K562 (cell line): ENCODE results near the gene AKT1. TPM values are rescaled to one million over a fixed set of nuclear protein-coding genes. Genes with fewer than 3 reads are reported as not detected.
A peak's percentile ranks its signal among the peaks of the same experiment; 100 is the strongest.

Experiments used
- ATAC-seq: fragments of 200-7000 bp; cut with Tn5 transposase; 3 replicates; pipeline ENCODE4 v1.9.1; 2020; ENCODE audit warnings: moderate library complexity
- BruUV-seq: library from RNA; stranded (reverse); fragments of 400-500 nt; replicated peaks from 2 replicates; lab custom pipeline; 2021; lab: Mats Ljungman, UMichigan
- CTCF ChIA-PET: fragments of 300-600 bp; formaldehyde crosslinking; extraction: SDS; loops from one replicate; lab custom pipeline; 2021; ENCODE audit warnings: low intra/inter-chr PET ratio; lab: Yijun Ruan, JAX
- POLR2A ChIA-PET: fragments of 300-600, 350-650 bp; sonication (Branson Sonifier 250); formaldehyde crosslinking; extraction: SDS; loops from one replicate; lab custom pipeline; 2021; ENCODE audit warnings: antibody characterized with exemption, inconsistent platforms; lab: Yijun Ruan, JAX
- DNase-seq, 4 experiments: peaks; one replicate each; pipeline versions ENCODE4 v3.0.0 to v3.0.0-alpha.2; 2011 to 2018; ENCODE audit warnings: low spot score in 3 of 4, mixed read lengths in 3 of 4; ENCODE audit errors: extremely low read depth in 1 of 4
- FAIRE-seq: peaks from 2 replicates; lab custom pipeline; 2011; peaks lifted over from hg19 to GRCh38; lab: Jason Lieb, UNC
- H2AFZ ChIP-seq: 2 replicates; pipeline ENCODE4 v1.6.0; 2011; ENCODE audit warnings: low read depth, low read length, control low read depth, inconsistent platforms
- H3K27ac ChIP-seq: fragments of 200-600 bp; 3 replicates; pipeline ENCODE4 v1.8.0; 2011; ENCODE audit warnings: low read depth, mild to moderate bottlenecking, control low read depth, inconsistent platforms, low read length, moderate library complexity, mixed read lengths; ENCODE audit errors: extremely low read depth
- H3K27me3 ChIP-seq, 2 experiments: fragments of 300-600 bp in 1 of 2; 2 replicates in 1 of 2; 3 replicates in 1 of 2; pipeline versions ENCODE4 v1.6.0 to v1.8.0; 2011; ENCODE audit warnings: inconsistent platforms in 2 of 2, low read length in 2 of 2, mild to moderate bottlenecking in 1 of 2, mixed read lengths in 1 of 2, moderate library complexity in 1 of 2; ENCODE audit not compliant: control insufficient read depth in 2 of 2, insufficient read depth in 2 of 2
- H3K36me3 ChIP-seq: fragments of 300-600 bp; 3 replicates; pipeline ENCODE4 v1.8.0; 2011; ENCODE audit warnings: mild to moderate bottlenecking, low read length, inconsistent platforms; ENCODE audit not compliant: control insufficient read depth, insufficient read depth
- H3K4me1 ChIP-seq, 2 experiments: fragments of 200-600 bp in 1 of 2; replicated peaks in 1 of 2; 2 replicates in 1 of 2; 3 replicates in 1 of 2; pipeline versions ENCODE4 v1.5.1 to v1.8.0; 2011; ENCODE audit warnings: inconsistent platforms in 2 of 2, low read length in 2 of 2, mild to moderate bottlenecking in 1 of 2, mixed read lengths in 1 of 2, moderate library complexity in 1 of 2; ENCODE audit not compliant: control insufficient read depth in 2 of 2, insufficient read depth in 2 of 2
- H3K4me2 ChIP-seq: 2 replicates; pipeline ENCODE4 v1.6.1; 2011; ENCODE audit warnings: low read length, control low read depth, inconsistent platforms, mixed read lengths; ENCODE audit not compliant: insufficient read depth
- H3K4me3 ChIP-seq: fragments of 200-600 bp; sonication (generic), shearing (Covaris generic); 2 replicates; pipeline ENCODE4 v1.5.1; 2016; ENCODE audit warnings: control low read depth, inconsistent platforms
- H3K79me2 ChIP-seq: fragments of 200-600 bp; 3 replicates; pipeline ENCODE4 v1.8.0; 2011; ENCODE audit warnings: low read length, inconsistent platforms; ENCODE audit not compliant: control insufficient read depth, insufficient read depth
- H3K9ac ChIP-seq, 2 experiments: 2 replicates each; pipeline versions ENCODE4 v1.6.0 to v1.6.1; 2011; ENCODE audit warnings: low read depth in 2 of 2, low read length in 2 of 2, control low read depth in 1 of 2, inconsistent platforms in 1 of 2, mild to moderate bottlenecking in 1 of 2, mixed read lengths in 1 of 2; ENCODE audit not compliant: insufficient read depth in 1 of 2
- H3K9me1 ChIP-seq: one replicate; pipeline ENCODE4 v1.6.0; 2011; ENCODE audit warnings: inconsistent platforms, mild to moderate bottlenecking, low read length, moderate library complexity; ENCODE audit not compliant: control insufficient read depth, insufficient read depth
- H3K9me3 ChIP-seq: replicated peaks from 2 replicates; pipeline ENCODE4 v1.5.1; 2011; ENCODE audit warnings: low read depth, low read length, inconsistent platforms; ENCODE audit not compliant: control insufficient read depth, insufficient read depth
- H4K20me1 ChIP-seq: replicated peaks from 2 replicates; pipeline ENCODE4 v1.6.1; 2011; ENCODE audit warnings: low read length, inconsistent platforms, mixed read lengths; ENCODE audit not compliant: control insufficient read depth, insufficient read depth
- ADNP ChIP-seq: fragments of 200-800 bp; sonication (Bioruptor generic); IDR thresholded peaks from 2 replicates; pipeline ENCODE4 v1.6.1; 2016; ENCODE audit warnings: missing genetic modification characterization, missing compliant biosample characterization
- BRCA1 ChIP-seq, 2 experiments: fragments of 450-650 bp in 1 of 2; sonication (generic) in 1 of 2; formaldehyde crosslinking in 1 of 2; IDR thresholded peaks; 2 replicates each; pipeline versions ENCODE4 v1.5.0 to v1.6.1; 2017 to 2020; ENCODE audit warnings: mild to moderate bottlenecking in 1 of 2, missing genetic modification reagents in 1 of 2
- CUX1 ChIP-seq: fragments of 200-800 bp; sonication (Bioruptor generic); IDR thresholded peaks from 2 replicates; pipeline ENCODE4 v1.6.1; 2016; ENCODE audit warnings: missing genetic modification characterization, missing compliant biosample characterization
- E4F1 ChIP-seq: fragments of 250-450 bp; sonication (Bioruptor Pico); IDR thresholded peaks from 2 replicates; pipeline ENCODE4 v1.5.0; 2021; ENCODE audit warnings: mild to moderate bottlenecking, borderline replicate concordance
- EP400 ChIP-seq: fragments of 450-650 bp; IDR thresholded peaks from 2 replicates; pipeline ENCODE4 v1.6.1; 2017; ENCODE audit warnings: antibody characterized with exemption, mild to moderate bottlenecking, moderate library complexity
- JUN ChIP-seq, 2 experiments: sonication (generic) in 1 of 2; formaldehyde crosslinking in 1 of 2; IDR thresholded peaks; 2 replicates each; pipeline versions ENCODE4 v1.6.1 to v1.8.0; 2012 to 2022; ENCODE audit warnings: borderline replicate concordance in 2 of 2, mild to moderate bottlenecking in 2 of 2, improper control_type of control experiment in 1 of 2, low read depth in 1 of 2, low read length in 1 of 2, missing genetic modification reagents in 1 of 2
- MLX ChIP-seq, 2 experiments: fragments of 450-650 bp in 1 of 2; sonication (generic) in 1 of 2; formaldehyde crosslinking; conservative IDR thresholded peaks; 2 replicates each; pipeline versions ENCODE4 v1.4.0 to v1.8.1; 2020 to 2022; ENCODE audit warnings: mild to moderate bottlenecking in 1 of 2, missing genetic modification reagents in 1 of 2
- MTF1 ChIP-seq: fragments of 250-450 bp; sonication (Bioruptor Pico); IDR thresholded peaks from 2 replicates; pipeline ENCODE4 v1.9.0; 2021; ENCODE audit warnings: moderate library complexity, mild to moderate bottlenecking, inconsistent platforms, borderline replicate concordance
- PURB ChIP-seq: sonication (generic); formaldehyde crosslinking; IDR thresholded peaks from 2 replicates; pipeline ENCODE4 v1.9.0; 2021; ENCODE audit warnings: low read depth, mild to moderate bottlenecking, missing genetic modification reagents
- TARDBP ChIP-seq: fragments of 450-650 bp; IDR thresholded peaks from 2 replicates; pipeline ENCODE4 v1.6.1; 2016
- THRA ChIP-seq: fragments of 450-650 bp; IDR thresholded peaks from 2 replicates; pipeline ENCODE4 v1.6.1; 2017; ENCODE audit warnings: mild to moderate bottlenecking, moderate library complexity
- WGBS: fragments of 100-300 bp; shearing (Covaris generic); methylation state at CpG from one replicate; pipeline ENCODE4 v1.1.6; 2016; ENCODE audit warnings: low coverage, mixed read lengths; ENCODE audit not compliant: insufficient coverage; ENCODE audit errors: missing lambda C conversion rate; 5-methylcytosine and 5-hydroxymethylcytosine counted together
- in situ Hi-C: fragments of 300-500 bp; cut with MboI; formaldehyde crosslinking; loops from 4 replicates; pipeline ENCODE4 v1.15.0; 2018; ENCODE audit warnings: inconsistent platforms, mixed read lengths
- intact Hi-C: fragments of 100-400 bp; cut with micrococcal nuclease; formaldehyde crosslinking; loops from 2 replicates; pipeline ENCODE4 v1.14.2; 2022
- polyA plus RNA-seq, 8 experiments: library from polyadenylated mRNA; depleted of rRNA in 4 of 8; stranded (reverse) in 5 of 8; unstranded in 3 of 8; fragments of >200 nt; fragmentation: Nextera tagmentation in 2 of 8; fragmentation: Illumina TruSeq in 1 of 8; extraction: Ambion mirVana in 2 of 8; extraction: Trizol in 1 of 8; gene quantifications; 2 replicates each; pipeline versions ENCODE4 v1.2.1 to v1.2.3, GENCODE V29; 2011 to 2014; ENCODE audit warnings: inconsistent platforms in 1 of 8, missing spikeins in 1 of 8
- total RNA-seq, 7 experiments: library from RNA; depleted of rRNA in 6 of 7; stranded (reverse); fragments of >200 nt in 6 of 7; fragmentation: Illumina TruSeq in 2 of 7; extraction: Trizol in 2 of 7; gene quantifications; 2 replicates each; pipeline versions ENCODE4 v1.2.1 to v1.2.3, GENCODE V29; 2011 to 2021; ENCODE audit warnings: low replicate concordance in 1 of 7

AKT1 gene
- total and polyA plus RNA-seq, 9 of the 15 experiments (the other 6 are each of a cell fraction or from before 2014, with no cell fraction given): 0.49 to 132 (median 75.1) TPM

GRCh38 chr14:104734051-104734587 lies 61.4 kb downstream of the AKT1 start:
- WGBS: 47% methylated on average over 5 of the region's 6 CpGs
- no peaks in the 10 kb centered on the region for H3K27me3 ChIP-seq
- no peak overlapping the region for H3K4me3 ChIP-seq
- BruUV-seq: no TSS peak
- FAIRE-seq (no peak), DNase-seq (no peak), ATAC-seq (no peak)
- ChIA-PET POLR2A (no interaction called here), CTCF (no interaction called here)
- in situ Hi-C loops (no loop called here), intact Hi-C loops (no loop called here)
- peak overlapping the region in 1 of 2 experiments; percentile 45; a peak in 2 of 4 replicates for H3K9ac ChIP-seq
- peaks cover 5 to 71% of the 10 kb centered on the region in 2 experiments for H3K4me1 ChIP-seq
- H3K36me3 ChIP-seq: no peaks in the 10 kb centered on the region
- H3K27ac ChIP-seq: no peak overlapping the region
- peaks cover 3% of the 10 kb centered on the region; the same call in 1 of the 3 replicates for H3K79me2 ChIP-seq
- H3K4me2 ChIP-seq: no peak overlapping the region
- H3K9me1 ChIP-seq: no peaks in the 10 kb centered on the region
- no peaks in the 10 kb centered on the region; the same call in 1 of the 2 replicates for H4K20me1 ChIP-seq
- no peaks in the 10 kb centered on the region for H3K9me3 ChIP-seq
- no peak overlapping the region for H2AFZ ChIP-seq
- TF ChIP-seq JUN (IDR thresholded peaks at IDR 0.05; ENCODE audit: borderline replicate concordance, low read depth, low read length) (no peak), JUN (CRISPR knock-in tag; IDR thresholded peaks at IDR 0.05; ENCODE audit: borderline replicate concordance) (no peak), EP400 (no peak), THRA (no peak), MTF1 (CRISPR knock-in tag) (no peak), PURB (no peak), BRCA1 (IDR thresholded peaks at IDR 0.05) (no peak), BRCA1 (CRISPR knock-in tag; IDR thresholded peaks at IDR 0.05) (no peak), ADNP (tag) (no peak), MLX (CRISPR knock-in tag; conservative IDR thresholded peaks at IDR 0.05) (no peak), E4F1 (CRISPR knock-in tag) (no peak), CUX1 (CRISPR knock-in tag) (no peak), TARDBP (no peak)
